A673 (cell line): Measurements from ENCODE around the gene XDH. TPM values are rescaled to one million over a fixed set of nuclear protein-coding genes. Genes with fewer than 3 reads are reported as not detected.

Experiments
- BruUV-seq: library from RNA; stranded (reverse); fragments of 400-500 nt; replicated peaks from 2 replicates; lab custom pipeline; 2021; lab: Mats Ljungman, UMichigan
- CTCF ChIA-PET: fragments of 300-600 bp; sonication (Branson Sonifier 250); formaldehyde crosslinking; loops from one replicate; lab custom pipeline; 2022; ENCODE audit warnings: antibody characterized with exemption; lab: Charles Lee
- POLR2A ChIA-PET: fragments of 300-600 bp; sonication (Branson Sonifier 250); formaldehyde crosslinking; loops from one replicate; lab custom pipeline; 2022; ENCODE audit warnings: antibody characterized with exemption; ENCODE audit not compliant: low non-redundant PET; lab: Charles Lee
- DNase-seq: peaks from one replicate; pipeline ENCODE4 v3.0.0-alpha.2; 2015; ENCODE audit warnings: low spot score
- H3K27ac ChIP-seq: fragments of 200-600 bp; sonication (generic); 2 replicates; pipeline ENCODE4 v1.5.1; 2016; ENCODE audit warnings: mixed run types, low read depth, mild to moderate bottlenecking, mixed read lengths, antibody characterized with exemption, low read length; ENCODE audit not compliant: poor library complexity, severe bottlenecking
- H3K27me3 ChIP-seq: fragments of 200-600 bp; sonication (generic); replicated peaks from 2 replicates; pipeline ENCODE4 v1.6.1; 2017; ENCODE audit warnings: mixed run types, low read depth, mild to moderate bottlenecking, mixed read lengths, antibody characterized with exemption, low read length; ENCODE audit not compliant: insufficient read depth, poor library complexity
- H3K36me3 ChIP-seq: fragments of 200-600 bp; sonication (generic); 2 replicates; pipeline ENCODE4 v1.6.1; 2016; ENCODE audit warnings: mixed run types, mild to moderate bottlenecking, mixed read lengths, antibody characterized with exemption, low read length; ENCODE audit not compliant: insufficient read depth, poor library complexity, severe bottlenecking
- H3K4me1 ChIP-seq: fragments of 200-600 bp; sonication (generic); 2 replicates; pipeline ENCODE4 v1.6.1; 2017; ENCODE audit warnings: mixed run types, mild to moderate bottlenecking, mixed read lengths, antibody characterized with exemption, low read length; ENCODE audit not compliant: insufficient read depth, poor library complexity, severe bottlenecking
- H3K4me3 ChIP-seq: fragments of 200-600 bp; sonication (generic); 2 replicates; pipeline ENCODE4 v1.5.1; 2016; ENCODE audit warnings: low read depth, mixed run types, mild to moderate bottlenecking, mixed read lengths, low read length; ENCODE audit not compliant: poor library complexity, severe bottlenecking
- H3K9me3 ChIP-seq: fragments of 200-600 bp; sonication (generic); 2 replicates; pipeline ENCODE4 v1.6.1; 2016; ENCODE audit warnings: mixed run types, low read depth, mild to moderate bottlenecking, mixed read lengths, antibody characterized with exemption, low read length; ENCODE audit not compliant: poor library complexity, severe bottlenecking
- EZH2 ChIP-seq: fragments of 200-600 bp; sonication (generic); IDR thresholded peaks from 2 replicates; pipeline ENCODE4 v1.6.1; 2017; ENCODE audit warnings: borderline replicate concordance, low read depth, mild to moderate bottlenecking, mixed read lengths, antibody characterized with exemption, low read length; ENCODE audit not compliant: poor library complexity, severe bottlenecking
- intact Hi-C: fragments of 100-400 bp; cut with micrococcal nuclease; formaldehyde crosslinking; loops from one replicate; pipeline ENCODE4 v1.10.0; 2022; ENCODE audit not compliant: unreplicated experiment
- total RNA-seq: library from RNA; stranded (reverse); gene quantifications from 2 replicates; pipeline ENCODE4 v1.2.3, GENCODE V29; 2021
- TF ChIP-seq, protein P1 (sequence below): fragments of 300-800, 200-600 bp; sonication (generic); conservative IDR thresholded peaks from 2 replicates; pipeline ENCODE4 v1.5.1; 2017; ENCODE audit warnings: low read depth, mild to moderate bottlenecking, antibody characterized with exemption, low read length, moderate library complexity, mixed read lengths

XDH gene
- total RNA-seq, 1 experiment from 2014 or later = 0.19 TPM

DNA sequence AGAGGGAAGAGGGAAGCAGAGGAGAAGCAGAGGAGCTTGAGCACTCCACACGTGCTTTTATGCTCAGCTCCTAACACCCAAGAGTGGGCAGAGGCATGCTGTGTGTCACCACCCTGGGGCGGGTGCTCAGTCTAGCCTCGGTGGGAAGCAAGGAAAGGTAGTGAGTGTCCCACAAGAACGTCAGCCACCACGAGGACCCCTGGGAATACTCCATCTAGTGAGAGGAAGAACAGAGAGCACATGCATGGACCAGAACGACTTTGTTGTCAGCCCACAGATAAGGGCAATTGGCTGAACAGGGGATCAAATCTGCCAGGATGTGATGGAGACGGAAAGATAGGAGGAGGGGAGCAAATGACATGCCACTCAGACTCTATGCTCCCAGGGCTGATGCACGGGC lies 83.4 kb downstream of the XDH start:
- Histone ChIP-seq H3K36me3 (no peaks in the 10 kb centered on the region), H3K4me3 (no peak overlapping the region), H3K27me3 (no peaks in the 10 kb centered on the region), H3K27ac (no peak overlapping the region), H3K4me1 (no peaks in the 10 kb centered on the region), H3K9me3 (no peaks in the 10 kb centered on the region)
- TF ChIP-seq EZH2 = no peak
- TF ChIP-seq, protein P1, sequence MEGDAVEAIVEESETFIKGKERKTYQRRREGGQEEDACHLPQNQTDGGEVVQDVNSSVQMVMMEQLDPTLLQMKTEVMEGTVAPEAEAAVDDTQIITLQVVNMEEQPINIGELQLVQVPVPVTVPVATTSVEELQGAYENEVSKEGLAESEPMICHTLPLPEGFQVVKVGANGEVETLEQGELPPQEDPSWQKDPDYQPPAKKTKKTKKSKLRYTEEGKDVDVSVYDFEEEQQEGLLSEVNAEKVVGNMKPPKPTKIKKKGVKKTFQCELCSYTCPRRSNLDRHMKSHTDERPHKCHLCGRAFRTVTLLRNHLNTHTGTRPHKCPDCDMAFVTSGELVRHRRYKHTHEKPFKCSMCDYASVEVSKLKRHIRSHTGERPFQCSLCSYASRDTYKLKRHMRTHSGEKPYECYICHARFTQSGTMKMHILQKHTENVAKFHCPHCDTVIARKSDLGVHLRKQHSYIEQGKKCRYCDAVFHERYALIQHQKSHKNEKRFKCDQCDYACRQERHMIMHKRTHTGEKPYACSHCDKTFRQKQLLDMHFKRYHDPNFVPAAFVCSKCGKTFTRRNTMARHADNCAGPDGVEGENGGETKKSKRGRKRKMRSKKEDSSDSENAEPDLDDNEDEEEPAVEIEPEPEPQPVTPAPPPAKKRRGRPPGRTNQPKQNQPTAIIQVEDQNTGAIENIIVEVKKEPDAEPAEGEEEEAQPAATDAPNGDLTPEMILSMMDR = no peak
- ChIA-PET CTCF (interaction anchor here (0.6 kb wide), 1 partner anchor 12 kb away, joined by 7 read pairs; no protein-coding TSS in a partner anchor), POLR2A (no interaction called here)
- intact Hi-C loops = loop anchor here (5.0 kb wide), 2 partner anchors 469 to 1164 kb away; no protein-coding TSS in a partner anchor
- BruUV-seq = no TSS peak
- DNase-seq = no peak

DNA sequence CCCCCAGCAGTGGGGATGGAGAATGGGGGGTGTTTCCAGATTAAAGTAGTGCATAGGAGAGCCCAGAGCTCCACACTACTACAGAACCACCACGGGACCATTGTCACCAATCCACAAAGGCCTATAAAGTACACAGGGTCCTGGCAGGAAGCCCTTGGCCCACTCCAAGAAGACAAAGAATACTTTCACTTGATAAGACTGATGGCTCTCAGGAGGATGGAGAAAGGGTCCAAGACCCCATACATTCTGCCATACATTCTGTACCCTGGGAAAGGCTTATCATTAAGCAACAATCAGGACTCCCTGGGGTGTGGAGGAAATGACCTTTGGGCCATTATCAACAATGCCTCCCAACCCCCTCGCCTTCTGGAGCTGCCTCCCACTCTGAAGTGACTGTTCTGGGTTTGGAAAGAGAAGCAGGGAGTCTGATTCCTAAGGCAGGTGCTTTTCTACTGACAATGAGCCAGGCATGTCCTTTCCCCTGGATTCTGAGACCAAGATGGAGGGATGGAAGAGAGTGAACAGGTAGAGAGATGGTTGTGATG lies 85.4 kb downstream of the XDH start:
- intact Hi-C loops = no loop called here
- Histone ChIP-seq H3K4me3 (no peak overlapping the region), H3K27ac (no peak overlapping the region), H3K4me1 (no peaks in the 10 kb centered on the region), H3K36me3 (no peaks in the 10 kb centered on the region), H3K27me3 (no peaks in the 10 kb centered on the region), H3K9me3 (no peaks in the 10 kb centered on the region)
- ChIA-PET POLR2A (no interaction called here), CTCF (no interaction called here)
- TF ChIP-seq, protein P1 = no peak
- no peak for TF ChIP-seq EZH2
- DNase-seq = no peak
- BruUV-seq = no TSS peak

DNA sequence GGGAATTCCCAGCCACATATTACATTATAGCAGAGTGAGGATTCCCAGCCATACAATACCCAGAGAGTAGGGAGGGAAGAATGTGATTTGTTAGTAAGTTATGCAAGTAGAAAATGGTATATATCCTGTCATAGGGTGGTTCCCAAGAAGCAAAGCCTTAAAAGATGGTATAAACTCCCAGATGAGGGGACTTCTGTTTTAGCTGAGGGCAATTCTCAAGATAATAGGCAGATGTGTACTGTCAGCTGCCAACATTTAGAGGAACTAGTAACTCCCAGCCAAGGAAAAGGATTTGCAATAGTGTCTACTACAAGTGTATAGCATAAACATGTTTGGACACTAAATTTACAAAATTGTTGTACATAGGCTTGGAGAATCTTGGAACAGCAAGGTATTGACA lies 86.5 kb downstream of the XDH start:
- Histone ChIP-seq H3K4me3 (no peak overlapping the region), H3K36me3 (no peaks in the 10 kb centered on the region), H3K27me3 (no peaks in the 10 kb centered on the region), H3K4me1 (no peaks in the 10 kb centered on the region), H3K9me3 (no peaks in the 10 kb centered on the region), H3K27ac (no peak overlapping the region)
- DNase-seq = no peak
- TF ChIP-seq, protein P1 = no peak
- no peak for TF ChIP-seq EZH2
- intact Hi-C loops = no loop called here
- ChIA-PET CTCF (no interaction called here), POLR2A (no interaction called here)
- BruUV-seq = no TSS peak
